Large intestine (tissue), 3 donors: ENCODE data around the gene CCDC182. TPM values are rescaled to one million over a fixed set of nuclear protein-coding genes. Genes with fewer than 3 reads are reported as not detected.

Experiments
- DNase-seq, 2 donors: peaks; one replicate each; pipeline versions ENCODE4 v3.0.0 to v3.0.0-alpha.2; 2013
- H3K27ac ChIP-seq: one replicate; pipeline ENCODE4 v1.5.1; 2013; ENCODE audit warnings: low read length
- H3K27me3 ChIP-seq: 2 replicates; pipeline ENCODE4 v1.6.1; 2013; ENCODE audit warnings: low read length; ENCODE audit not compliant: control insufficient read depth, insufficient read depth
- H3K36me3 ChIP-seq: 2 replicates; pipeline ENCODE4 v1.6.1; 2013; ENCODE audit warnings: low read length; ENCODE audit not compliant: control insufficient read depth, insufficient read depth
- H3K4me1 ChIP-seq: one replicate; pipeline ENCODE4 v1.6.1; 2013; ENCODE audit warnings: low read length; ENCODE audit not compliant: control insufficient read depth, insufficient read depth
- H3K4me3 ChIP-seq: one replicate; pipeline ENCODE4 v1.5.1; 2013; ENCODE audit warnings: low read length
- H3K9me3 ChIP-seq: one replicate; pipeline ENCODE4 v1.6.1; 2013; ENCODE audit warnings: mild to moderate bottlenecking, low read depth, low read length, moderate library complexity; ENCODE audit not compliant: control insufficient read depth
- WGBS: methylation state at CpG from one replicate; pipeline ENCODE4 v1.1.5; 2013; ENCODE audit warnings: low lambda C conversion rate; ENCODE audit not compliant: insufficient coverage; 5-methylcytosine and 5-hydroxymethylcytosine counted together
- polyA plus RNA-seq: library from polyadenylated mRNA; unstranded; fragments of 120-200 nt; gene quantifications from one replicate; pipeline ENCODE4 v1.2.1, GENCODE V29; 2013

Gene CCDC182
- polyA plus RNA-seq, 1 donor = not detected

- no peak overlapping the region for H3K27ac ChIP-seq
- H3K4me3 ChIP-seq = no peak overlapping the region
- no peaks in the 10 kb centered on the region for H3K9me3 ChIP-seq
- H3K4me1 ChIP-seq = no peaks in the 10 kb centered on the region
- no peaks in the 10 kb centered on the region for H3K36me3 ChIP-seq
- no peak for DNase-seq
- H3K27me3 ChIP-seq = peaks cover 11% of the 10 kb centered on the region
- no CpG with 5 or more reads among the region's 1 CpG for WGBS
These were observed 13.6 kb upstream of the CCDC182 start for GRCh38 chr17:57758654-57759053.

- no peak for DNase-seq
- peaks cover 6% of the 10 kb centered on the region for H3K4me1 ChIP-seq
- H3K36me3 ChIP-seq = no peaks in the 10 kb centered on the region
- H3K9me3 ChIP-seq = no peaks in the 10 kb centered on the region
- no peak overlapping the region for H3K27ac ChIP-seq
- H3K4me3 ChIP-seq = no peak overlapping the region
- H3K27me3 ChIP-seq = peaks cover 8% of the 10 kb centered on the region
- WGBS = no CpG with 5 or more reads among the region's 9 CpGs
These were observed 12.6 kb upstream of the CCDC182 start for GRCh38 chr17:57757735-57758134.

GRCh38 chr17:57756951-57757350 lies 11.9 kb upstream of the CCDC182 start:
- no peak for DNase-seq
- WGBS = no CpG with 5 or more reads among the region's 7 CpGs
- Histone ChIP-seq H3K4me3 (no peak overlapping the region), H3K27ac (no peak overlapping the region), H3K27me3 (peaks cover 1% of the 10 kb centered on the region), H3K9me3 (no peaks in the 10 kb centered on the region), H3K4me1 (peaks cover 12% of the 10 kb centered on the region), H3K36me3 (no peaks in the 10 kb centered on the region)

- no peaks in the 10 kb centered on the region for H3K36me3 ChIP-seq
These were observed 10.5 kb upstream of the CCDC182 start for GRCh38 chr17:57755480-57756070.

GRCh38 chr17:57752031-57752905 lies 7.2 kb upstream of the CCDC182 start:
- peak; percentile 80 to 91 for DNase-seq
- Histone ChIP-seq H3K4me3 (no peak overlapping the region), H3K9me3 (no peaks in the 10 kb centered on the region), H3K4me1 (peaks cover 19% of the 10 kb centered on the region), H3K27me3 (no peaks in the 10 kb centered on the region), H3K27ac (peak overlapping the region; percentile 34), H3K36me3 (no peaks in the 10 kb centered on the region)
- no CpG with 5 or more reads among the region's 8 CpGs for WGBS

More at GRCh38 chr17:57755480-57756070, 10.5 kb upstream of the CCDC182 start:
- H3K27ac ChIP-seq = no peak overlapping the region
- DNase-seq = no peak
- H3K27me3 ChIP-seq = no peaks in the 10 kb centered on the region
- no CpG with 5 or more reads among the region's 6 CpGs for WGBS
- H3K4me1 ChIP-seq = peaks cover 19% of the 10 kb centered on the region
- H3K9me3 ChIP-seq = no peaks in the 10 kb centered on the region
- no peak overlapping the region for H3K4me3 ChIP-seq

- peaks cover 19% of the 10 kb centered on the region for H3K4me1 ChIP-seq
- H3K27ac ChIP-seq = peak overlapping the region; percentile 34
- no peaks in the 10 kb centered on the region for H3K9me3 ChIP-seq
- no peaks in the 10 kb centered on the region for H3K36me3 ChIP-seq
- no peaks in the 10 kb centered on the region for H3K27me3 ChIP-seq
- DNase-seq = peak in 1 of 2 donors; percentile 16
- no peak overlapping the region for H3K4me3 ChIP-seq
- WGBS = 100% methylated on average over 2 of the region's 8 CpGs
These were observed 6.4 kb upstream of the CCDC182 start for GRCh38 chr17:57751348-57751971.

GRCh38 chr17:57750895-57751294 lies 5.8 kb upstream of the CCDC182 start:
- no peaks in the 10 kb centered on the region for H3K36me3 ChIP-seq
- no peak for DNase-seq
- H3K27ac ChIP-seq = no peak overlapping the region
- H3K4me1 ChIP-seq = peaks cover 19% of the 10 kb centered on the region
- no peak overlapping the region for H3K4me3 ChIP-seq
- no peaks in the 10 kb centered on the region for H3K9me3 ChIP-seq
- H3K27me3 ChIP-seq = no peaks in the 10 kb centered on the region
- no CpG with 5 or more reads among the region's 8 CpGs for WGBS

GRCh38 chr17:57750109-57750871 lies 5.2 kb upstream of the CCDC182 start:
- no peak for DNase-seq
- Histone ChIP-seq H3K36me3 (no peaks in the 10 kb centered on the region), H3K4me3 (no peak overlapping the region), H3K27me3 (no peaks in the 10 kb centered on the region), H3K27ac (no peak overlapping the region), H3K4me1 (peaks cover 19% of the 10 kb centered on the region), H3K9me3 (no peaks in the 10 kb centered on the region)
- WGBS = 100% methylated on average over 1 of the region's 23 CpGs

GRCh38 chr17:57749701-57750100 lies 4.6 kb upstream of the CCDC182 start:
- no CpG with 5 or more reads among the region's 3 CpGs for WGBS
- Histone ChIP-seq H3K9me3 (no peaks in the 10 kb centered on the region), H3K27me3 (no peaks in the 10 kb centered on the region), H3K27ac (no peak overlapping the region), H3K4me3 (no peak overlapping the region), H3K36me3 (no peaks in the 10 kb centered on the region), H3K4me1 (peaks cover 19% of the 10 kb centered on the region)
- DNase-seq = no peak
